Fibroblast of lung (primary cell): Measurements from ENCODE around the gene NFKBIB.

Source experiments
- CTCF ChIP-seq, 2 donors: IDR thresholded peaks in 1 of 2; conservative IDR thresholded peaks in 1 of 2; 1 replicate in 1 of 2; 2 replicates in 1 of 2; pipeline ENCODE4 v1.5.1; 2011 to 2012; ENCODE audit warnings: low read length in 2 of 2, control low read depth in 1 of 2, inconsistent platforms in 1 of 2, low read depth in 1 of 2, mild to moderate bottlenecking in 1 of 2
- EZH2 ChIP-seq: IDR thresholded peaks from 2 replicates; pipeline ENCODE4 v1.5.1; 2012; ENCODE audit warnings: low read length, control low read depth, mild to moderate bottlenecking; ENCODE audit errors: missing control alignments

GRCh38 chr19:38905620-38906019 is 5.9 kb downstream of the NFKBIB start:
- TF ChIP-seq CTCF (conservative IDR thresholded peaks at IDR 0.05 in 1 of 2, IDR thresholded peaks at IDR 0.05 in 1 of 2; ENCODE audit: low read depth in 1 of 2, low read length in 2 of 2) (no peak), EZH2 (no peak)
